ENCODE data around the gene TGM6.
"Not testable (repeated sequence)": the region's sequence is repeated elsewhere in the genome, so short reads cannot be mapped to it uniquely, and the experiment has no call there.

TGM6 gene

DNA sequence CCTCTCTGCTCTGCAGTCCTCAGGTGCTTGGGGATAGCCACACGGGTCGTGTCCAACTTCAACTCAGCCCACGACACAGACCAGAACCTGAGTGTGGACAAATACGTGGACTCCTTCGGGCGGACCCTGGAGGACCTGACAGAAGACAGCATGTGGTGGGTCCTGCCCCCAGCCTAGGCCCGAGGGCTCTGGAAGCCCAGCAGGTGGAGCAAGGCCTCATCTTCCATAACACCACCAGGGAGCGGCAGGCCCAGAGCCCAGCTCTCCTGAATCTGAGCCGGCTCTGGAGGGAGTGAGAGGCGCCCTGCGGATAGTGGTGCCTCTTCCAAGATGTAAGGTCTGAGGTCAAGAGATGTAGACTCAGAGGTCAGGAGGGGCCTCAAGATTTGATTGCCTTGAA lies 19.6 kb downstream of the TGM6 start:
- DNase-seq: no peak

DNA sequence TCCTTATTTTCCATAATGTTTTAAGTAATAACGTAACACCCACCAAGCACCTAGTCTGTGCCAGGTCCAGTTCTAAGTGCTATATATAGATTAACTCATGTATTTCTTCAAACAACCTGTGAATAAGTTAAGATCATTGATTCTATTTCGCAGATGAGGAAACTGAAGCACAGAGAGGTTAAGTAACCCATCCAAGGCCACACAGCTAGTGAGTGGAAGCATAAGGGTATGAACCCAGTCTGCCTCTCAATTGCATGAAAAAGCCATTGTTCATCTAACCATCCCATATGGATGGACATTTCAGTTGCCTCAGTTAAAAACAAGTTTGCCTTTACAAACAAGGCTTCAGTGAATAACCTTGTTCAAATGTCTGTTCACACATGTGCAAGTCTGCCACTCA lies 20.8 kb downstream of the TGM6 start:
- no peak for DNase-seq

DNA sequence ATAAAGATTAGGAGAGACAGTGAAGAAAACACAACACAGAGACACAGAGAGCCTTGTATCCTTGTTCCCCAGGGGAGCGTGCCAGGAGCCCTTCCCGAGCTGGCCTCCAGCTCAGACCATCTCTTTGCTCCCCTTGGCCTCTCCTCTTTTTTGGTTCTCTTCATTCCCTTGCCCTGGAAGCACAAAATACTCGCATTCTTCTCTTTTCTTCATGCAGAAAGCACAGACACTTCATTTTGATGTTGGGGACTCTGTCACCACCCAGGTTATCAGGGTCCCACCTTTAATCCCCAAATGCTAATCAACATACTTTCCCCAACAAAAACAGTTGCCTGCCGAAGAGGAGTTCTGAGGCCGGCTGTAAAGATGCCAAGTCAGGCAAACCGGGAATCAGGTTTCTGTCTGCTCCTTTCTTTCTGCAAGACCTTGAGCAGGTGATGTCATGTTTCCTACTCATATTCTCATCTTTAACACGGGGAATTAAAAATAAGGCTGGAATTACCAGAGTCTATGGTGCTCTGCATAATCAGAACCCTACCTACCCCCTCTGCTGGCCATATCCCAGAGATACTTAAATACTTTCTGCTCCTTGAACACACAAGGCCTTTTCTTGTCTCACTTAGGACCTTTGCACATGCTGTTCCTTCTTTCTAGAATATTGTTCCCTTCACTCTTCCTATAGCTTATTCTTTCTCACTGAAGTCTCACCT lies 21.7 kb downstream of the TGM6 start:
- no peak for DNase-seq

DNA sequence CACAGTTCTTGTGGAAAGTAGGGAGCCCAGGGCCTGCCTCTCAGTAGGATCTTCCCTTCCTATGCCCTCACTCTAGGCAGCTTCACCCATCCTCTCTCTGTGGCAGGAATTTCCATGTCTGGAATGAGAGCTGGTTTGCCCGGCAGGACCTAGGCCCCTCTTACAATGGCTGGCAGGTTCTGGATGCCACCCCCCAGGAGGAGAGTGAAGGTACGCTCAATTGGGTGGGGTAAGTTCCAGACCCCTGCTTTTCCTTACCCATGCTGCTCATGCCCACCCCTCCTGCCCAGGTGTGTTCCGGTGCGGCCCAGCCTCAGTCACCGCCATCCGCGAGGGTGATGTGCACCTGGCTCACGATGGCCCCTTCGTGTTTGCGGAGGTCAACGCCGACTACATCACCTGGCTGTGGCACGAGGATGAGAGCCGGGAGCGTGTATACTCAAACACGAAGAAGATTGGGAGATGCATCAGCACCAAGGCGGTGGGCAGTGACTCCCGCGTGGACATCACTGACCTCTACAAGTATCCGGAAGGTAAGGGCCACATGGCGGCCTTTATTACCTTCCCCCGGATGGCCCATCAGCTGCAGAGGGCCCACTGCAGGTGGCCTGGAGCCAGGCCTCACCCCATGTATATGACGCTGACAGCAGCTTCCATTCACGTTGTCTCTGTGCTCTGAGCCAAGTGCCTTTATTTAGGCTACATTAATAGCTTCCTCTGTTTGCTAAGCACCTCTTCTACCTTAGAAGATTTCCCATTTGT lies 22.8 kb downstream of the TGM6 start:
- no peak for DNase-seq

- DNase-seq: no peak
These were observed 25.0 kb downstream of the TGM6 start for GRCh38 chr20:2405693-2406065.

DNA sequence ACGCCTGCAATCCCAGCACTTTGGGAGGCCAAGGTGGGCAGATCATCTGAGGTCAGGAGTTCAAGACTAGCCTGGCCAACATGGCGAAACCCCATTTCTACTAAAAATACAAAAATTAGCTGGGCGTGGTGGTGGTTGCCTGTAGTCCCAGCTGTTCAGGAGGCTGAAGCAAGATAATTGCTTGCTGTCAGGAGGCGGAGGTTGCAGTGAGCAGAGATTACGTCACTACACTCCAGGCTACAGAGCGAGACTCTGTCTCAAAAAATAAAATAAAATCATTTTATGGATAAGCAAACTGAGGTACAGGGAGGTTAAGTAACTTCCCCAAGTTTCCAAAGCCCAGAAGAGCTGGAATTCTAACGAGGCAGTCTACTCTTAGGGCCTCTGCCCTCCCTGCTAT lies 26.7 kb downstream of the TGM6 start:
- DNase-seq: not testable (repeated sequence)

GRCh38 chr20:2408111-2408510 lies 27.4 kb downstream of the TGM6 start:
- DNase-seq: no peak

DNA sequence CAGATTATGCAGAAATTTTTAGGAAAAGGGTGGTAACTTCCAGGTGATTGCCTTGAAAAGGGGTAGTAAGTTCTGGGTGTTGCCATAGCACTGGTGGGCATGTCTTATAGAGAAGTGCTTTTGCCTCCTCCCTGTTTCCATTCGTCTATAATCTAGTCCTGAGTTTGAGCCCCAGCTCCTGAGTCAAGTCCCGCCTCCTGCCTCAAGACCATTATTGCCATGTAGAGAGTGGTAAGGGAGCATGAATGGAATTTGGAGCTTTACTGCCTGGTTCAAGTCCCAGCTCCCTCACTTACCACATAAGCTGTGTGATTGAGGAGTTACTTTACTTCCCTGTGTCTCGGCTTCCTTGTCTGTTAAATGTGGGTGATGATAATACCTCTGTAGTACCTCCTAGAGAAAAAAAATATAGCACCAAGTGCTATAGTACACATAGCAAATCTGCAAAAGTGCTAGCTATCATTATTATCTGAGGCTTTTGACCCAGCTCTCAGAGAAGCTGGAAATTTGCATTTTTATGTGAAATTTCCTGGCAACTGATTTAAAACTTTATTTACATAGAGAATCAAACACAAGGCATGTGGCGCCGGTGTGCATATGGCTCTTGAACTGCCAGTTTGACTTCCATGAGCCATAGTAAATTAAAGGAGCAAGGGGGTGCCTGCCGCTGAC lies 36.0 kb downstream of the TGM6 start:
- no peak for DNase-seq

GRCh38 chr20:2417213-2417541 lies 36.5 kb downstream of the TGM6 start:
- no peak for DNase-seq

DNA sequence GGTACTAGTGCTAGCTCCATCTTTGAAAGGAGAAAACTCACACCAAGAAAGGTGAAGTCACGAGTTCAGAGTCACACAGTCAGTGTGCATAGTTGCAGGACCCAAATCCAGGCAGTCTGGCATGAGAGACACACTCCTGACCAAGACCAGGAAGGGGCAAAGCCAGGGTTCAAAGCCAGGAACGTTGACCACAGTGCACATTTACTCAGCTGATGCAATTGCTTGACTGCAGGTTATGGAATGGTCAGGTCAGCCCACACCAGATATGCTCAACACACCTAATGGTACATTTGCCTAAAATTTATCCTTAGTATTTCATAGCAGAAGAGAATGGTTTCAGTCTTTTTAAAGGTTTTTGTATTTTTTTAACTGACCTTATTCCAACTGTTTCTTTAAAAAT lies 37.7 kb downstream of the TGM6 start:
- DNase-seq: no peak

DNA sequence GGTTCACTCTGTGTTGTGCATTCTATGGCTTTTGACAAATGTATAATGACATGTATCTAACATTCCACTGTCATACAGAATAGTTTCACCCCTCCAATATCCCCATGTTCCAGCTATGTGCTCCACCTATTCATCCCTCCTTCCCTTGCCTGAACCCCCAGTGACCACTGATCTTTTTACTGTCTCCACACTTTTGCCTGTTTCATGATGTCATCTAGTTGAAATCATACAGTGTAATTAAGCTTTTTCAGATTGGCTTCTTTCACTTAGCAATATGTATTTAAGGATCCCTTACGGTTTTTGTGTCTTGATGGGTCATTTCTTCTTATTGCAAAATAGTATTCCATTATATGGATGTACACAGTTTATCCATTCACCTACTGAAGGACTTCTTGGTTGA lies 39.8 kb downstream of the TGM6 start:
- DNase-seq: no peak

DNA sequence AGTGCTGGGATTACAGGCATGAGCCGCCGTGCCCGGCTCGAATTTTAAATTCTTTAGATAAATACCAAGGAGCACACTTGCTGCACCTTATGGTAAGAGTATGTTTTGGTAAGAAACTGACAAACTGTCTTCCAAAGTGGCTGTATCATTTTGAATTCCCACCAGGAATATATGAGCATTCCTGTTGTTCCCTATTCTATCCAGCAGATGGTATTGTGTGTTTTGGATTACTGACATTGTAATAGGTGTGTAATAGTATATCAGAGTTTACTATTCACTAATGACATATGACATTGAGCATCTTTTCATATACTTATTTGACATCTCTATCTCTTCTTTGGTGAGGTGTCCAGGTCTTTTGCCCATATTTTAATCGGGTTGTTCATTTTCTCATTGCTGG lies 40.5 kb downstream of the TGM6 start:
- no peak for DNase-seq

DNA sequence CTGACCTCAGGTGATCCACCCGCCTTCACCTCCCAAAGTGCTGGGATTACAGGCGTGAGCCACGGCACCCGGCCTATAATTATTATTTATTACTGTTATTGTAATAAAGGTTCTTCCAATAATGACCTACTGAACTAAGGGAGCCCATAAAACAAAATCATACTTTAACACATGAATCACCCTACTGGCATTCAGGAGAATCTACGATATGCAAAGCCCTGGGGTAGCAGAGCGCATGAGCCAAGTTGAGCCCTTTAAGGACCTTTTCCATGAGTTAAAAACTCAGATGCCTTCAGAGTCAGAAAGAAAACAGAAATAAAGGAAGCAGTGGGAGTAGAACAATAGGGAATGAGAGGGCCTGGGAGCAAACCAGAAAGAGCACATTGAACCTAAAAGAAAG lies 48.4 kb downstream of the TGM6 start:
- DNase-seq: no peak

GRCh38 chr20:2430538-2430937 lies 49.8 kb downstream of the TGM6 start:
- no peak for DNase-seq

GRCh38 chr20:2431185-2431584 lies 50.5 kb downstream of the TGM6 start:
- no peak for DNase-seq

DNA sequence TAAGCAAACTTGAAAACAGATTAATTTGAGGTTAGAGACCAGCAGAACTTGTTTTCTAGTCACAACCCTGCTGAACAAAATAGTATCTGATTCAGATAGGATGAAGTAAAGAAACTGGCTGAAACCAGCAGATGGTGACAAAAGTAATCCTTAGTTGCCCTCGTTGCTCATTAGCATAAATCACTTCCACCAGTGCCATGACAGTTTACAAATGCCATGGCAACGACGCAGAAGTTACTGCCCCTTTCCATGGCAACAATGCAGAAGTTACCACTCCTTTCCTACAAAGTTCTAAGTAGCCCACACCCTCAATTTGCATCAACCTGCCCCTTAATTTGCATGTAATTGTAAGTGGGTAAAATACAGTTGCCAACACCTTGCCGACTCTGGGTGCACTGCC lies 66.1 kb downstream of the TGM6 start:
- no peak for DNase-seq

- no peak for DNase-seq
These were observed 68.7 kb downstream of the TGM6 start for GRCh38 chr20:2449386-2449785.

DNA sequence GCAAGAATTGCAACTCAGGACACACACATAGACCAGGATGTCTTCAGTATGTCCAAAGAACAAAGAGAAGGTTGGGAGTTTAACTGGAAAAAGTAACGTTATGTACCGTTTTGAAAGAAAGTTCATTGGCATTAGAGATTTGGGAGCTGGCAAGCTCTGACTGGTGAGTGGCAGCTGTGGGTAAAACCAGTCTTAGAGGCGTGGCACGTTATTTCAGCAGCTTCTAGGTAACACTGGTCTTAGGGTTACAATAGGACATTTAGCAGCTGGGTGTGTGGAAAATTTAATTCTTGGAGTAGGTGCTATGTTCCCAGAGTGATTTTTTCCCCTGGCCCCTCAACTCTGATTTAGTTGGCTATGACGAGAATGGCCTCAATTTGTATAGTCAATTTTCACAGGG lies 70.7 kb downstream of the TGM6 start:
- no peak for DNase-seq

DNA sequence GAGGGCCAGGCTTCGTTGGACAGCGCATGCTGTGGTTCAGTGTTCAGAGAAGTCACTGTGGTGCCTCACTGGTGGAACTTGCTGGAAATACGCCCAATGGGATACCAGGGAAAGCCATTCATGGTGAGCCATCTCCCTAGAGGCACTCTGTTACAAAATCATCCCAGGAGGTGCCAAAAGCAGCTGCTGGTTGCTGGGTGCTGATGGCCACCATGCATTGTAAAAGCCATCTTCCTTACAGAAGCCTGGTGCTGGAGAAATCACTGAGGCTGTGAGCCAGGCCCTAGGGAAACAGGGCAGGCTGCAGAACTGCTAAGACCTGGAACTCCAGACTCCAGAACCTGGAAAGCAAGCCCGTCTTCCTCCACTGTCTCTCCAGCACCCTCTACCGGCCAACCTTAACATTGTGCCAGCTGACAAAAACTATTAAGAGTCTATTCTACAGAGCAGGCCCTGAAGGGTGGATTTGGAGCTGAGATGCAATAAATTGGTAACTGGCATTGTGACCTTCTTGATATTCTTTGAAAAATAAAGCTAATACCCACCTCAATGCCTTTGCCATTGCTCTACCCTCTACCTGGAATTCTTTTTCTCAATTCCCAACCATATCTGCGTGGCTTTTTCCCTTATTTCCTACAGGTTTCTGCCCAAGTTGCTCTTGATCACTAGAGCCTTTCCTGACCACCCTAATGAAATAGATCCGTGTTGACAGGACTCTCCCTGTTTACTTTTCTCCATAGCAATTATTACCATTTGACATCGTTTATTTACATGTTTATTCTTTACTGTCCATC lies 71.4 kb downstream of the TGM6 start:
- peak; percentile 14 to 54 for DNase-seq

- DNase-seq: no peak
These were observed 73.1 kb downstream of the TGM6 start for GRCh38 chr20:2453792-2454191.

DNA sequence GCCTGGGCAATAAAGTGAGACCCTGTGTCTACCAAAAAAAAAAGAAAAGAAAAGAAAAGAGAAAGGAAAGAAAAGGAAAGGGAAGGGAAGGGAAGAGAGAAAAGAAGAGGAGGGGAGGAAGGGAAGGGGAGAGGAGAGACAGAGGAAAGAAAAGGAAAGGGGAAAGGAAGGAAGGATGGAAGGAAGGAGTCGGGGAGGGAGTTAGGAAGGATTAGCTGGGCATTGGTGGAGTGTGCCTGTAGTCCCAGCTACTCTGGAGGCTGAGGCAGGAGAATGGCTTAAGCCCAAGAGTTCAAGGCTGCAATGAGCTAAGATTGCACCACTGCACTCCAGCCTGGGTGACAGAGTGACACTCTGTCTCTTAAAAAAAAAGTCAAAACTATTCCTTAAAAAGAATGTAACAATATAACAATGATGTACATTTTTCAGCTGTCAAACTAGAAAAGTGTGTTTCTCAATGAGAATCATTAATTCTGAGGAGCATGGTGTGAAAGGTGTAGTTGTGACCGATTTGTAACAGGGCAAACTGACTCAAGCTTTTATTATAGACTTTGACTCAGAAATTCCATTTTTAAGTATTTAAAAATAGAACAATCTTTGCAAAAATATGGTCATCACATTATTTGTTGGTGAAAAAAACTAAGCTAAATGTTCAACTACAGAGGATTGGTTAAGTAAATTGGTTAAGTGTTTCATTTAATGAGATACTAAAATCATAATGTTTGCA lies 75.2 kb downstream of the TGM6 start:
- DNase-seq: no peak

- no peak for DNase-seq
These were observed 78.3 kb downstream of the TGM6 start for GRCh38 chr20:2458919-2459499.

All from bone marrow (tissue), 2 donors.